ENCODE data around the gene ARSI. TPM values are rescaled to one million over a fixed set of nuclear protein-coding genes. Genes with fewer than 3 reads are reported as not detected.

ARSI gene
- total and polyA plus RNA-seq, 2 donors (not counting 1 experiment from before 2014, with no cell fraction given): 5.9 to 12.5 TPM

DNA sequence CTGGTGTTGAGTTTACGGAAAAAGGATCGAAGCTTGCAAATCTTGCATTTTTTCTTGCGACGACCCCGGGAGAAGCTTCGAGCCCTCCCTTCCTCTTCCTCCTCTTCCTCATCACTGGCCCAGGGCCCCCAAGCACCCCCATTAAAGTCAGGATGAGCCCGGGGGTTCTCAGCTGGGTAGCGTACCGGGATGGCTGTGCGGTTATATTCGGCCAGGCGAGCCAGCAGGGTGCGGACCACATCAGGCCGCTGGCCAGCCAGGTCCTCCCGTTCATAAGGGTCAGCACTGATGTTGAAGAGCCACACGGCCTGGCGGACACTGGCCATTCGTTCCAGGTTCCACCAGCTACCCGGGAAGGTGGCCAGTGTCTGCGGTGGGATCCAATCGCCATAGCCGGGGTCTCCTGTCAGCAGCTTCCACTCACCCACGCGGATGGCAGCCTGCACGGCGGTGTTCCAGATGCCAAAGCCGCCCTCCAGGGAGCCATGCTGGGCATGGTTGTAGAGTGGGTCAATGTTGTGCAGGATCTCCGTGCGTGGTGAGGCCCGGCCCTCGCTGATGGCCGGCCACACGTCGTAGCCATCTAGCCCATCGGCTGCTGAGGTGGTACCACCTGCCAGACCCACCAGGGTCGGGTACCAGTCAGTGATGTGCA is 5.3 kb downstream of the ARSI start:
- no peak for DNase-seq (ENCODE audit: low read depth in 2 of 2)
- no peak overlapping the region for H3K4me3 ChIP-seq (replicated peaks in 1 of 4; ENCODE audit: control extremely low read depth in 1 of 4, insufficient read depth in 1 of 4, low read depth in 3 of 4, low read length in 4 of 4)
- H3K27me3 ChIP-seq (ENCODE audit: control insufficient read depth, insufficient read depth, low read length): no peaks in the 10 kb centered on the region
- no peaks in the 10 kb centered on the region for H3K9me3 ChIP-seq (ENCODE audit: control insufficient read depth, insufficient read depth, low read depth, low read length)
- no peak overlapping the region for H3K4me2 ChIP-seq (ENCODE audit: extremely low read depth, insufficient read depth, low read length)
- peaks cover 22% of the 10 kb centered on the region for H3K79me2 ChIP-seq (ENCODE audit: control insufficient read depth, insufficient read depth, low read length)
- no peak overlapping the region for H2AFZ ChIP-seq (ENCODE audit: low read length)
- H3K36me3 ChIP-seq (ENCODE audit: control insufficient read depth, insufficient read depth, low read length): peaks cover 2% of the 10 kb centered on the region
- TF ChIP-seq, protein P1, sequence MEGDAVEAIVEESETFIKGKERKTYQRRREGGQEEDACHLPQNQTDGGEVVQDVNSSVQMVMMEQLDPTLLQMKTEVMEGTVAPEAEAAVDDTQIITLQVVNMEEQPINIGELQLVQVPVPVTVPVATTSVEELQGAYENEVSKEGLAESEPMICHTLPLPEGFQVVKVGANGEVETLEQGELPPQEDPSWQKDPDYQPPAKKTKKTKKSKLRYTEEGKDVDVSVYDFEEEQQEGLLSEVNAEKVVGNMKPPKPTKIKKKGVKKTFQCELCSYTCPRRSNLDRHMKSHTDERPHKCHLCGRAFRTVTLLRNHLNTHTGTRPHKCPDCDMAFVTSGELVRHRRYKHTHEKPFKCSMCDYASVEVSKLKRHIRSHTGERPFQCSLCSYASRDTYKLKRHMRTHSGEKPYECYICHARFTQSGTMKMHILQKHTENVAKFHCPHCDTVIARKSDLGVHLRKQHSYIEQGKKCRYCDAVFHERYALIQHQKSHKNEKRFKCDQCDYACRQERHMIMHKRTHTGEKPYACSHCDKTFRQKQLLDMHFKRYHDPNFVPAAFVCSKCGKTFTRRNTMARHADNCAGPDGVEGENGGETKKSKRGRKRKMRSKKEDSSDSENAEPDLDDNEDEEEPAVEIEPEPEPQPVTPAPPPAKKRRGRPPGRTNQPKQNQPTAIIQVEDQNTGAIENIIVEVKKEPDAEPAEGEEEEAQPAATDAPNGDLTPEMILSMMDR (conservative IDR thresholded peaks at IDR 0.05 in 1 of 2, IDR thresholded peaks at IDR 0.05 in 1 of 2; ENCODE audit: low read depth in 1 of 2, low read length in 2 of 2): no peak
- TF ChIP-seq EZH2 (IDR thresholded peaks at IDR 0.05; ENCODE audit: low read length, missing control alignments): no peak
- no peak overlapping the region for H3K27ac ChIP-seq (ENCODE audit: insufficient read depth, low read length)
- H3K9ac ChIP-seq (ENCODE audit: insufficient read depth, low read length): no peak overlapping the region
- peaks cover 32% of the 10 kb centered on the region for H3K4me1 ChIP-seq (ENCODE audit: control insufficient read depth, extremely low read depth, insufficient read depth, low read length)
- H4K20me1 ChIP-seq (ENCODE audit: control insufficient read depth, extremely low read depth, insufficient read depth, low read length): no peaks in the 10 kb centered on the region

DNA sequence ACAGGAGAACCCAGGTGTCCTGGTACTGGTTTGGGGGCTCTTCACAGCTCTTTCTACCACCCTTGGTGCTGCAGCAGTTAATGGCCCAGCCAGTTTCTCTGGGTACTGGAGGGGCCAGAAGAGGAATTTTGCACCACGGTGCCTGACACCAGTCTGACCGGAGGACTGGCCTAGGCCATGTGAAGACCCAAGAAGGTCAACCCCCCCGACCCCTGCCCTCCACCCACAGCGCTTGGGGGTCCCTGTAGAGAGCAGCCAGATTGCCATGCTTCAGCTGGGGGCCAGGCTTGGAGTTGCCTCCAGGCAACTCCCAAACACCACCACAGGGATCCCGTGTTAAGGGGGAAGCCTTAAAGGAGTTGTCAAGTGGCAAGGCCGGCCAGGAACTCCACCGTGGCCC is 6.2 kb downstream of the ARSI start:
- Histone ChIP-seq H2AFZ (ENCODE audit: low read length) (no peak overlapping the region), H4K20me1 (ENCODE audit: control insufficient read depth, extremely low read depth, insufficient read depth, low read length) (no peaks in the 10 kb centered on the region), H3K27me3 (ENCODE audit: control insufficient read depth, insufficient read depth, low read length) (no peaks in the 10 kb centered on the region), H3K36me3 (ENCODE audit: control insufficient read depth, insufficient read depth, low read length) (peaks cover 2% of the 10 kb centered on the region), H3K27ac (ENCODE audit: insufficient read depth, low read length) (no peak overlapping the region), H3K4me3 (replicated peaks in 1 of 4; ENCODE audit: control extremely low read depth in 1 of 4, insufficient read depth in 1 of 4, low read depth in 3 of 4, low read length in 4 of 4) (no peak overlapping the region), H3K79me2 (ENCODE audit: control insufficient read depth, insufficient read depth, low read length) (peaks cover 17% of the 10 kb centered on the region), H3K9me3 (ENCODE audit: control insufficient read depth, insufficient read depth, low read depth, low read length) (no peaks in the 10 kb centered on the region), H3K4me2 (ENCODE audit: extremely low read depth, insufficient read depth, low read length) (no peak overlapping the region), H3K4me1 (ENCODE audit: control insufficient read depth, extremely low read depth, insufficient read depth, low read length) (peaks cover 28% of the 10 kb centered on the region), H3K9ac (ENCODE audit: insufficient read depth, low read length) (no peak overlapping the region)
- no peak for DNase-seq (ENCODE audit: low read depth in 2 of 2)
- no peak for TF ChIP-seq EZH2 (IDR thresholded peaks at IDR 0.05; ENCODE audit: low read length, missing control alignments)
- TF ChIP-seq, protein P1 (conservative IDR thresholded peaks at IDR 0.05 in 1 of 2, IDR thresholded peaks at IDR 0.05 in 1 of 2; ENCODE audit: low read depth in 1 of 2, low read length in 2 of 2): no peak

DNA sequence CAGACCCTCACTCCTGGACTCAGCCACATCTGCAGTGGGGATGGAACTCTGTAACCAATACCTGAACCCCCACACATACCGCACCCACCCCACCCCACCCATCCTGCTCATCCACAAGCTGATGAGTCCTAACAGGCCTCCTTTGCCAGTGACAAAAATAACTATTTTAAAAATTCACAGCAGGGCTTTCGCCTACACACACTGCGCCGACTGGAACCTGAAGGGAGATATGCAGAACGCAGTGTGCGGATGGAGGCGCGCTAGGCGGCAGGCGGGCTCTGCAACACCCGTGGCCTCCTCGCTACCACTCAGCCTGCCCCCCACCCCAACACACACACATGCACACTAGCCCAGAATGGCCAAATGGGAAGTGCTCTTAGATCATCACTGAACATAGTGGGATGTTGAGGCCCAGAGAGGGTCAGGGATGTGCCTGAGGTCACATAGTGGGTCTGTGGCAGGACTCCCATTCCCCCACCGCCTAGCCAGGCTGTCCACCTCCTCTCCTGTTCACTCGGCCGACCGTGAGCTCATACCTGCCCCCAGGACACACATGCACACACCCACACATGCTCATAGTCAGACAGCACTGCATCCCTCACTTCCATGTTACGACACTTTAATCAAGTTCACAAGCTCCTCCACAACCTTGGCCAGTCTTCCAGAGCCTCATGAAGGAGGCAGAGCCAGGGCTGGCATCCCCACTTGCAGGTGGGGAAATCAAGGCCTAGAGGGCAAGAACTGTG is 6.8 kb downstream of the ARSI start:
- H3K27me3 ChIP-seq (ENCODE audit: control insufficient read depth, insufficient read depth, low read length): no peaks in the 10 kb centered on the region
- H3K4me2 ChIP-seq (ENCODE audit: extremely low read depth, insufficient read depth, low read length): no peak overlapping the region
- H3K27ac ChIP-seq (ENCODE audit: insufficient read depth, low read length): no peak overlapping the region
- no peaks in the 10 kb centered on the region for H4K20me1 ChIP-seq (ENCODE audit: control insufficient read depth, extremely low read depth, insufficient read depth, low read length)
- TF ChIP-seq, protein P1 (conservative IDR thresholded peaks at IDR 0.05 in 1 of 2, IDR thresholded peaks at IDR 0.05 in 1 of 2; ENCODE audit: low read depth in 1 of 2, low read length in 2 of 2): no peak
- TF ChIP-seq EZH2 (IDR thresholded peaks at IDR 0.05; ENCODE audit: low read length, missing control alignments): no peak
- peaks cover 11% of the 10 kb centered on the region for H3K79me2 ChIP-seq (ENCODE audit: control insufficient read depth, insufficient read depth, low read length)
- peaks cover 23% of the 10 kb centered on the region for H3K4me1 ChIP-seq (ENCODE audit: control insufficient read depth, extremely low read depth, insufficient read depth, low read length)
- H2AFZ ChIP-seq (ENCODE audit: low read length): no peak overlapping the region
- no peak overlapping the region for H3K4me3 ChIP-seq (replicated peaks in 1 of 4; ENCODE audit: control extremely low read depth in 1 of 4, insufficient read depth in 1 of 4, low read depth in 3 of 4, low read length in 4 of 4)
- H3K36me3 ChIP-seq (ENCODE audit: control insufficient read depth, insufficient read depth, low read length): peaks cover 2% of the 10 kb centered on the region
- no peak for DNase-seq (ENCODE audit: low read depth in 2 of 2)
- no peak overlapping the region for H3K9ac ChIP-seq (ENCODE audit: insufficient read depth, low read length)
- no peaks in the 10 kb centered on the region for H3K9me3 ChIP-seq (ENCODE audit: control insufficient read depth, insufficient read depth, low read depth, low read length)
